Esophagus (tissue), 2 donors: Measurements from ENCODE around the gene BCAR3. TPM values are rescaled to one million over a fixed set of nuclear protein-coding genes. Genes with fewer than 3 reads are reported as not detected.
"Not testable (repeated sequence)": the region's sequence is repeated elsewhere in the genome, so short reads cannot be mapped to it uniquely, and the experiment has no call there.

Experiments
- H3K27ac ChIP-seq, 2 donors: one replicate each; pipeline ENCODE4 v1.5.1; 2013; ENCODE audit warnings: low read depth in 2 of 2, mild to moderate bottlenecking in 2 of 2, inconsistent platforms in 1 of 2, low read length in 1 of 2, moderate library complexity in 1 of 2
- H3K27me3 ChIP-seq, 2 donors: one replicate each; pipeline ENCODE4 v1.6.1; 2013; ENCODE audit warnings: low read length in 2 of 2, control low read depth in 1 of 2, mild to moderate bottlenecking in 1 of 2; ENCODE audit not compliant: insufficient read depth in 2 of 2, control insufficient read depth in 1 of 2
- H3K36me3 ChIP-seq, 2 donors: one replicate each; pipeline ENCODE4 v1.6.1; 2013; ENCODE audit warnings: low read length in 1 of 2; ENCODE audit not compliant: control insufficient read depth in 2 of 2, insufficient read depth in 2 of 2
- H3K4me1 ChIP-seq, 2 donors: one replicate each; pipeline ENCODE4 v1.6.1; 2013; ENCODE audit warnings: low read length in 1 of 2; ENCODE audit not compliant: control insufficient read depth in 2 of 2, insufficient read depth in 2 of 2
- H3K4me3 ChIP-seq, 2 donors: one replicate each; pipeline ENCODE4 v1.5.1; 2013; ENCODE audit warnings: low read length in 2 of 2, mild to moderate bottlenecking in 2 of 2, low read depth in 1 of 2, moderate library complexity in 1 of 2
- H3K9me3 ChIP-seq, 2 donors: one replicate each; pipeline ENCODE4 v1.6.1; 2013; ENCODE audit warnings: mild to moderate bottlenecking in 2 of 2, low read depth in 1 of 2, low read length in 1 of 2, moderate library complexity in 1 of 2; ENCODE audit not compliant: control insufficient read depth in 2 of 2, insufficient read depth in 1 of 2
- WGBS, 2 donors: extraction: QIAGEN DNeasy Blood & Tissue Kit; methylation state at CpG; one replicate each; pipeline ENCODE4 v1.1.7; 2013; 5-methylcytosine and 5-hydroxymethylcytosine counted together
- polyA plus RNA-seq, 2 donors: library from polyadenylated mRNA; stranded (reverse); fragments of 200-250 nt; gene quantifications; one replicate each; pipeline ENCODE4 v1.2.3, GENCODE V29; 2013
- donor health status: healthy with polysubstance abuse.
- donor health status: Bipolar disorder and iron deficiency.

BCAR3 gene
- polyA plus RNA-seq, 2 donors, result 7.5 to 9.4 TPM

DNA sequence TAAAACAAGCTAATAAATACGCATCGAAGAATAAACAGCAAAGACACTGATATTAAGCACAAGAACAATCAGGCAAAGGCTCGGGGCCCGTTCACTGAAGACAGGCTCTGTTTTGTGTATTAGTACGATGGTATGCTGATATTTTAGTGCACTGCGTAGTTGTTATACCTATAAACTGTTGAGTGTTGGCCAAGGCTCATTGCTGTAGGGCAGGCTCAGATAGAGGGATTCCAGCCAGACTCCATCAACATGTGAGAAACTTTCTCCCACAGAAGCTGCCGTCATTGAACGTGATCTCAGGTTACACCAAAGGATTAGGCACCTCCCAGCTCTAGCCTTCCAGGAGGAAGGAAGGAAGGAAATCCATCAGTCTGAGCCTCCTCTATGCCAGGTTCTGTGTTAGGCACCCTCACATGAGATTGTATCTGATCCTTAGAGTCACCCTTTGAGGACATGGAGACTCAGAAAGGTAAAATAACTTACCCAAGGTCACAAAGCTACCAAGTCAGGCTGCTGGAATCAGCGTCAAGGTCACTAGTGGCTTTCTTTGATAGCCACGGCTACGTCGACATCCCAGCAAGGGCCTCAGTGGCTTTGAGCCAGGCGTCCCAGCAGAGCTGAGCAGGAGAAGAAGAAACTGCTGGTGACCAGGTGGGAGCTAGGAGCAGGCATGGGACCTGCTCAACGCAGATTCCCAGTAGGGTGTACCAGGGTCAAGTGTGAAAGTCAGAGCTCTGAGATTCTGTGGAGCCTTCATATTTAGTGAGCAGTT lies 14.8 kb downstream of the BCAR3 start:
- Histone ChIP-seq H3K36me3 (no peaks in the 10 kb centered on the region), H3K9me3 (no peaks in the 10 kb centered on the region), H3K27me3 (no peaks in the 10 kb centered on the region), H3K4me3 (no peak overlapping the region), H3K27ac (no peak overlapping the region), H3K4me1 (peaks cover 0 to 8% of the 10 kb centered on the region in 2 donors)
- WGBS, 2 donors, result 66 to 73% methylated on average over 14 of the region's 14 CpGs

DNA sequence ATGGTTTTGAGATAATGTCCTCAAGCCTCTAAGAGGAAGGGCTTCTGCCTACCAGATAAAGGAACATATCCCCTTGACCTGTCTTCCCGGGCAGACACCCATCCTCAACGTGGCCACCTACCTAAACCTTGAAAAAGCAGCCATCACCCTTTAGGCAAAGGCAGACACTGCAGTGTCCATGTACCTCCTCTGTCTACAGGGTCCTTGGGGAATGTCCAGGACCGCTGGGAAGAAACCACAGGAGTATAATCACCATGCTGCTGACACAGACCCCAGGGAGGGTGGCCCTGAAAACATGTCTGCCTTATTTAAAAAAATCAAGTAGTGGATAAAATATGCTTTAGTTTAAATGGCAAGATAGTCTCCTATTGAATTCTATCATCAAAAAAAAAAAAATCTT lies 16.6 kb downstream of the BCAR3 start:
- no peaks in the 10 kb centered on the region for H3K9me3 ChIP-seq
- no peaks in the 10 kb centered on the region for H3K36me3 ChIP-seq
- H3K4me1 ChIP-seq, result peaks cover 0 to 6% of the 10 kb centered on the region in 2 donors
- no peak overlapping the region for H3K4me3 ChIP-seq
- no peaks in the 10 kb centered on the region for H3K27me3 ChIP-seq
- 52 to 57% methylated on average over 3 of the region's 3 CpGs for WGBS, 2 donors
- no peak overlapping the region for H3K27ac ChIP-seq

DNA sequence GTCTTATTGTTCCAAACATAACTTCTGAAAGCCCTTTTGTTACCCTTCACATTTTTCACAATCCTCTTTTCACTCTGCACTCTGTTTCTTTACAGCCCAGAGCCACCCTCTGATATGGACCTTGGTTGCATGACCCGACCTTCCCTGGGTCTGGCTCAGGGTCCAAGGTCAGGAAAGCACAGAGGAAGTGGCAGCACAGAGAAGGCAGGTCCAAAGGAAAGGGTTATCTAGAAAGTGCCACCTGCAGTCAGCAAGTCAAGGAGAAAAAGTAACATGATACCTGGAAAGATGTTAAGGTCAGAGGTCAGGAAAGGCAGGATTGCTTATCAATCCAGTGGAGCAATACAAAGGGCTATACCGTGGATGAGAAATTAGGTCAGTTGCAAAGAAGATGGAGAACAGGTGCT lies 18.4 kb downstream of the BCAR3 start:
- 58 to 85% methylated on average over 2 of the region's 2 CpGs for WGBS, 2 donors
- no peak overlapping the region for H3K27ac ChIP-seq
- H3K9me3 ChIP-seq, result no peaks in the 10 kb centered on the region
- no peak overlapping the region for H3K4me3 ChIP-seq
- peaks cover 0 to 6% of the 10 kb centered on the region in 2 donors for H3K4me1 ChIP-seq
- no peaks in the 10 kb centered on the region for H3K36me3 ChIP-seq
- H3K27me3 ChIP-seq, result no peaks in the 10 kb centered on the region

DNA sequence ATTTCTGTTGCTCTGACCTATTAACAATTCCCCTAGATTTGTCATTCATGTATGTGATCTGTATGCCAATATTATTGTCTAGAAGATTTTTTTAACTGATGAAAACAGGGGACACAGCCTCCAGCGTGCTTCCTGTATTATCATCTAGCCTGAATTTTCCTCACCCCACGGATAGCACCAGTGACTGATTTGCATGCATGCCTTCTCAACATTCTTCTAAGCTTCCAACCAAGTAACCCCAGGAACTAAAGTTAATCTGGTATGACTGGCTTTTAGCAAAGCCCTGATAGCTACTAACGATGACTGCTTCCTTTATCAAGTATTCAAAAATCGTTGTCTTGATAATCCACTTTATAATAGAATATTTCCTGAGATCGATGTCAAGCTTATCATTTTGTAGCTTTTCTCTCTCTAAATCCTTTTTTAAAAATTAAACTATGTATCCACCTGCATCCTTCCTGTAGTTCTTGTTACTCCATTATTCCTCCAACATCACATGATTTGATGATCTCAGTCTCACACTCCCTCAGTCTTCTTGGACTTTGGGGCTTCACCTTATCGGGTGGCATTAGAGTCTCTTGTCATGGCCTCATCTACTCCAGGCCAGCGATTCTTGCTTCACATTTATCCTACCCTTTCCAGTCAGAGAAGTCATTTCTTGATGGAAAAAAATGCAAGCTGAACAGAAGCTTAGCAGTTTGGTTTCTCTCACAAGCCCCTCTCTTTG lies 19.0 kb downstream of the BCAR3 start:
- H3K27ac ChIP-seq, result no peak overlapping the region
- WGBS, 2 donors, result 74% methylated on average over 7 of the region's 7 CpGs

DNA sequence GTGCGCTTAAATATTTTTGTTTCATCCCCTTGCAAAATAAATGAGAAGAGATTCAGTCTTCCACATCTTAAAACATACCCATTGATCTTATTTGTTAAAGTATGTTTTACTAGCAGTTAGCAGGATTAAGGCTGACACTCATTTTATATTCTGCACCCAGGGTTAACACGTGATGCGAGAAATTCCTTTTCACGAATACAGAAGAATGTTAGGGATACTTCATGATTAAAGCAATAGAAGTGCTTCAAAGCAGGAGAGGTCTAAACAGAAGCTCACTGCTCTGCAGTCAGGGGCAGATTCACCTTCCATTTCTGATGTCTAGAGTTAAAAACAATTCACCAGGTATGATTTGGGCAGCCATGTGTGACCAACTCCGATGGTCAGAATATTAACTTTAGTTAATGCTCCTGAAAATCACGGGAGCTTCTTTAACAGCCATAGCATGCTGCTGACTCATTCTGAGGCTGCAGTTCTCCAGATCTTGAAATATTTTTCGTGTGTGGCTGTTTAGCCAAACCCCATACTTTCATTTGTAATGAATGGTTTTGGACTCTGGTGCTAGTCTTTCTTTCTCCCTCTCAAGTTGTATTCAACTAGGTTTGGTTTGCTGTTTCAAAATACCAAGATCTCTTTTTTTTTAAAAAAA lies 19.7 kb downstream of the BCAR3 start:
- peak overlapping the region in 1 of 2 donors; percentile 10 for H3K27ac ChIP-seq
- peaks cover 0 to 5% of the 10 kb centered on the region in 2 donors for H3K4me1 ChIP-seq
- no peak overlapping the region for H3K4me3 ChIP-seq
- H3K27me3 ChIP-seq, result no peaks in the 10 kb centered on the region
- no peaks in the 10 kb centered on the region for H3K36me3 ChIP-seq
- WGBS, 2 donors, result 49 to 56% methylated on average over 7 of the region's 7 CpGs
- no peaks in the 10 kb centered on the region for H3K9me3 ChIP-seq

More for the DNA sequence above, 19.0 kb downstream of the BCAR3 start:
- Histone ChIP-seq H3K36me3 (no peaks in the 10 kb centered on the region), H3K9me3 (no peaks in the 10 kb centered on the region), H3K4me3 (no peak overlapping the region), H3K27me3 (no peaks in the 10 kb centered on the region), H3K4me1 (peaks cover 0 to 6% of the 10 kb centered on the region in 2 donors)

DNA sequence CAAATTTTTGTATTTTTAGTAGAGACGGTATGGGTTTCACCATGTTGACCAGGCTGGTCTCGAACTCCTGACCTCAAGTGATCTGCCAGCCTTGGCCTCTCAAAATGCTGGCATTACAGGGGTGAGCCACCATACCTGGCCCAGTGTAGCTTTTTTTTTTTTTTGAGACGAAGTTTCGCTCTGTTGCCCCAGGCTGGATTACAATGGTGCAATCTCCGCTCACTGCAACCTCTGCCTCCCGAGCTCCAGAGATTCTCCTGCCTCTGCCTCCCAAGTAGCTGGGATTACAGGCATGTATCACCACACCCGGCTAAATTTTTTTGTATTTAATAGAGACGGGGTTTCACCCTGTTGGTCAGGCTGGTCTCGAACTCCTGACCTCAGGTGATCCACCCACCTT lies 20.3 kb downstream of the BCAR3 start:
- not testable (repeated sequence) for H3K27me3 ChIP-seq, H3K27ac ChIP-seq, H3K36me3 ChIP-seq, H3K4me1 ChIP-seq, H3K9me3 ChIP-seq, H3K4me3 ChIP-seq
- WGBS, 2 donors, result 93% methylated on average over 9 of the region's 9 CpGs

DNA sequence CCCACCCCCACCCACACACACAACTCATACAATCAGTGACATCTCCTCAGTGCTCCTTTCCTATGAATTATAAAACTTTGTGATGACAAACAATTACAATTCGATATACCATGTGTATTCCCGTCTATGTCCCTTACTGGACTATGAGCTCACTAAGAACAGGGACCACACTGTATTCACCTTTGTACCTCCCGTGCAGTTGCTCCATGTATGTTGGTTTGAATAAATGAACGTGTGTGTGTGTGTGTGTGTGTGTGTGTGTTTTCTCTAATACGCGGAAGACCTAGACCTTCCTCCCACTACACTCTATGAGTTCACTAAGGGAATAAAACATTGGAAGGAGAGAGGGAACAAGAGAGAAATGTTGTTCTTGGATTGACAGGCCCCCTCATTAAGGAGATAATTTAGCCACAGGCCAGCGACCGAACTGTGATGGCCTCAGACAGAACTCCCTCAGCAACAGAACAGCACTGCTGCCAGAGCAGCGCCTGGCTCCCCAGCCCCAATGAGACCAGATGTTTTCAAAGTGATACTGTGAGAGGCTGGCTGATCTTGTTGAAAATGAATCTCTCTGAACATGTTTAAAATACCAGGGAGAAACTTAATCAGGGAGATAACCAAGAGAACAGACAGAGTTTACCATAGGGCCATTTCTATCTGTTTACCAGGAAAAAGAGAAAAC lies 21.7 kb downstream of the BCAR3 start:
- WGBS, 2 donors, result 80 to 84% methylated on average over 9 of the region's 9 CpGs
- Histone ChIP-seq H3K36me3 (no peaks in the 10 kb centered on the region), H3K27ac (no peak overlapping the region), H3K4me1 (no peaks in the 10 kb centered on the region), H3K27me3 (no peaks in the 10 kb centered on the region), H3K4me3 (no peak overlapping the region), H3K9me3 (no peaks in the 10 kb centered on the region)

DNA sequence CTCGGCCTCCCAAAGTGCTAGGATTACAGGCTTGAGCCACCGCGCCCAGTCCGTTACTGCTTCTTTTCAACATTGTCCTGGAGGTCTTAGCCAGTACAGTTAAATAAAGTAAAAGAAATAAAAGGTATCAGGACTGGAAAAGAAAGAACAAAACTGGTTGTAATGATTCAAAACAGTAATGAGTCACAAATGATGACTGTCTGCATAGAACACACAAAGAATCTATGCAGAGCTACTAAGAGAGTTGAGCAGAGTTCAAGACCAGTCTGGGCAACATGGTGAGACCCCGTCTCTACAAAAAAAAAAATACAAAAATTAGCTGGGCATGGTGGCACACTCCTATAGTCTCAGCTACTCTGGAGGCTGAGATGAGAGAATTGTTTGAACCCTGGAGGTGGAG lies 23.4 kb downstream of the BCAR3 start:
- no peaks in the 10 kb centered on the region for H3K4me1 ChIP-seq

DNA sequence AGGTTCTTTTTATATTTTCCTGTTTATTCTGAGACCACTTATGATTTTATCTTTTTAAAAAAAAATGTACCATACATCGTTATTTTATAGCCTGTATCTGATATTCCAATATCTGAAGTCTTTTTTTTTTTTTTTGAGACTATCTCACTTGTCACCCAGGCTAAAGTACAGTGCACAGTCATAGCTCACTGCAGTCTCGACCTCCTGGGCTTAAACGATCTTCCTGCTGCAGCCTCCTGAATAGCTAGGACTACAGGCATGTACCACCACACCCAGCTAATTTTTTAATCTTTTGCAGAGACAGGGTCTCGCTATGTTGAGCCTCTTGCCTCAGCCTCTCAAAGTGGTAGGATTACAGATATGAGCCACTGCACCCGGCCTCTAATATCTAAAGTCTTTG lies 25.1 kb downstream of the BCAR3 start:
- Histone ChIP-seq H3K27me3 (no peaks in the 10 kb centered on the region), H3K27ac (no peak overlapping the region), H3K9me3 (no peaks in the 10 kb centered on the region), H3K36me3 (no peaks in the 10 kb centered on the region), H3K4me3 (no peak overlapping the region), H3K4me1 (no peaks in the 10 kb centered on the region)
- WGBS, 2 donors, result 82 to 93% methylated on average over 5 of the region's 5 CpGs

More for the DNA sequence above, 23.4 kb downstream of the BCAR3 start:
- Histone ChIP-seq H3K27me3 (no peaks in the 10 kb centered on the region), H3K27ac (no peak overlapping the region), H3K36me3 (no peaks in the 10 kb centered on the region), H3K4me3 (no peak overlapping the region), H3K9me3 (no peaks in the 10 kb centered on the region)
- WGBS, 2 donors, result 97 to 100% methylated on average over 5 of the region's 5 CpGs
